ENCODE measurements around the gene RYR1.
"Not testable (repeated sequence)": the region's sequence is repeated elsewhere in the genome, so short reads cannot be mapped to it uniquely, and the experiment has no call there.

The RYR1 gene

DNA sequence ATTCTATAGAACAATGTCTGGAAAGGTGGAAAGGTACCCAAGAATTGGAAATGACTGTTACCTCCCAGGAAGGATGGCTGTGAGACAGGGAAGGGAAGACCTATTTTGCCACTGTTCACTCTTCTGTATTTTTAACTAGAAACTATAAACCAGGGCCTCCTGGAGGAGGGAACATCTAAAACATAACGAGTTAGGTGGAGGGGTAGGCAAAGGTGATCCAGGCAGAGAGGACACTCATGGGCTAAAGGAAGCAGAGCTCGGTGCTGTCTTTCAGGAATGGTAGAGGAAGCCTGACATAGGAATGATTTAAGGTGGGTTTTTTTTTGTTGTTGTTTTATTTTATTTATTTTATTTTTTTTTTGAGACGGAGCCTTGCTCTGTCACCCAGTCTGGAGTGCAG is 191.3 kb downstream of the RYR1 start:
- Histone ChIP-seq H3K4me1 (ENCODE audit: low read length) (peaks cover 5% of the 10 kb centered on the region), H3K36me3 (replicated peaks; ENCODE audit: insufficient read depth, low read length) (peaks cover 14% of the 10 kb centered on the region), H3K79me2 (ENCODE audit: low read length) (peaks cover 36% of the 10 kb centered on the region), H3K4me3 (ENCODE audit: low read length) (no peak overlapping the region), H3K9me2 (replicated peaks; ENCODE audit: insufficient read depth, low read length) (no peaks in the 10 kb centered on the region), H4K20me1 (ENCODE audit: insufficient read depth, low read length) (no peaks in the 10 kb centered on the region; the same call in 1 of the 2 replicates), H3K9ac (ENCODE audit: low read length) (no peak overlapping the region), H3K9me3 (replicated peaks; ENCODE audit: insufficient read depth, low read length) (no peaks in the 10 kb centered on the region), H3K4me2 (ENCODE audit: low read depth, low read length) (no peak overlapping the region), H3K27ac (ENCODE audit: low read length) (no peak overlapping the region), H3F3A (ENCODE audit: insufficient read depth, low read length) (no peaks in the 10 kb centered on the region), H3K27me3 (replicated peaks; ENCODE audit: insufficient read depth, low read length) (no peaks in the 10 kb centered on the region), H2AFZ (ENCODE audit: low read length) (no peak overlapping the region)
- DNase-seq = no peak
- no peak for TF ChIP-seq EZH2 (optimal IDR thresholded peaks at IDR 0.05; ENCODE audit: low read depth, low read length)
- no peak for TF ChIP-seq EZH2phosphoT487 (IDR thresholded peaks at IDR 0.05; ENCODE audit: low read length)
- TF ChIP-seq CTCF (IDR thresholded peaks at IDR 0.05; ENCODE audit: low read length) = no peak

GRCh38 chr19:38626401-38626800 is 192.9 kb downstream of the RYR1 start:
- Histone ChIP-seq H3K79me2 (ENCODE audit: low read length) (peaks cover 20% of the 10 kb centered on the region), H3K36me3 (replicated peaks; ENCODE audit: insufficient read depth, low read length) (peaks cover 11% of the 10 kb centered on the region), H3K9me3 (replicated peaks; ENCODE audit: insufficient read depth, low read length) (no peaks in the 10 kb centered on the region), H3K4me1 (ENCODE audit: low read length) (no peaks in the 10 kb centered on the region), H3K4me2 (ENCODE audit: low read depth, low read length) (no peak overlapping the region), H2AFZ (ENCODE audit: low read length) (no peak overlapping the region), H3K27ac (ENCODE audit: low read length) (no peak overlapping the region), H3K9me2 (replicated peaks; ENCODE audit: insufficient read depth, low read length) (no peaks in the 10 kb centered on the region), H3K27me3 (replicated peaks; ENCODE audit: insufficient read depth, low read length) (no peaks in the 10 kb centered on the region), H3F3A (ENCODE audit: insufficient read depth, low read length) (no peaks in the 10 kb centered on the region), H3K9ac (ENCODE audit: low read length) (no peak overlapping the region), H3K4me3 (ENCODE audit: low read length) (no peak overlapping the region), H4K20me1 (ENCODE audit: insufficient read depth, low read length) (no peaks in the 10 kb centered on the region; the same call in 1 of the 2 replicates)
- no peak for DNase-seq
- TF ChIP-seq EZH2phosphoT487 (IDR thresholded peaks at IDR 0.05; ENCODE audit: low read length) (no peak), CTCF (IDR thresholded peaks at IDR 0.05; ENCODE audit: low read length) (no peak), EZH2 (optimal IDR thresholded peaks at IDR 0.05; ENCODE audit: low read depth, low read length) (no peak)

GRCh38 chr19:38629568-38629967 is 196.1 kb downstream of the RYR1 start:
- no peaks in the 10 kb centered on the region for H3K4me1 ChIP-seq (ENCODE audit: low read length)
- H3K79me2 ChIP-seq (ENCODE audit: low read length) = 0 out of 2 replicates have a peak, but pooled peaks cover 3% of the 10 kb centered on the region
- no peak overlapping the region for H3K9ac ChIP-seq (ENCODE audit: low read length)
- no peaks in the 10 kb centered on the region; the same call in 1 of the 2 replicates for H3K36me3 ChIP-seq (replicated peaks; ENCODE audit: insufficient read depth, low read length)
- DNase-seq = no peak
- no peaks in the 10 kb centered on the region for H3K27me3 ChIP-seq (replicated peaks; ENCODE audit: insufficient read depth, low read length)
- no peak overlapping the region for H2AFZ ChIP-seq (ENCODE audit: low read length)
- no peak overlapping the region for H3K4me3 ChIP-seq (ENCODE audit: low read length)
- TF ChIP-seq EZH2phosphoT487 (IDR thresholded peaks at IDR 0.05; ENCODE audit: low read length) = no peak
- TF ChIP-seq CTCF (IDR thresholded peaks at IDR 0.05; ENCODE audit: low read length) = no peak
- no peak for TF ChIP-seq EZH2 (optimal IDR thresholded peaks at IDR 0.05; ENCODE audit: low read depth, low read length)
- no peaks in the 10 kb centered on the region for H3K9me3 ChIP-seq (replicated peaks; ENCODE audit: insufficient read depth, low read length)
- H3K9me2 ChIP-seq (replicated peaks; ENCODE audit: insufficient read depth, low read length) = no peaks in the 10 kb centered on the region
- no peaks in the 10 kb centered on the region for H4K20me1 ChIP-seq (ENCODE audit: insufficient read depth, low read length)
- H3K27ac ChIP-seq (ENCODE audit: low read length) = no peak overlapping the region
- H3F3A ChIP-seq (ENCODE audit: insufficient read depth, low read length) = no peaks in the 10 kb centered on the region
- no peak overlapping the region for H3K4me2 ChIP-seq (ENCODE audit: low read depth, low read length)

DNA sequence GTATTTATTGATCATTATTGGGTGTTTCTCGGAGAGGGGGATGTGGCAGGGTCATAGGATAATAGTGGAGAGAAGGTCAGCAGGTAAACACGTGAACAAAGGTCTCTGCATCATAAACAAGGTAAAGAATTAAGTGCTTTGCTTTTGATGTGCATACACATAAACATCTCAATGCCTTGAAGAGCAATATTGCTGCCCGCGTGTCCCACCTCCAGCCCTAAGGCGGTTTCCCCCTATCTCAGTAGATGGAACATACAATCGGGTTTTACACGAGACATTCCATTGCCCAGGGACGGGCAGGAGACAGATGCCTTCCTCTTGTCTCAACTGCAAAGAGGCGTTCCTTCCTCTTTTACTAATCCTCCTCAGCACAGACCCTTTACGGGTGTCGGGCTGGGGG is 197.8 kb downstream of the RYR1 start:
- H4K20me1 ChIP-seq (ENCODE audit: insufficient read depth, low read length); H3K36me3 ChIP-seq (replicated peaks; ENCODE audit: insufficient read depth, low read length); H3K27ac ChIP-seq (ENCODE audit: low read length); H3K4me3 ChIP-seq (ENCODE audit: low read length); H3K9me2 ChIP-seq (replicated peaks; ENCODE audit: insufficient read depth, low read length); H3K9me3 ChIP-seq (replicated peaks; ENCODE audit: insufficient read depth, low read length); H3K27me3 ChIP-seq (replicated peaks; ENCODE audit: insufficient read depth, low read length); H2AFZ ChIP-seq (ENCODE audit: low read length); H3K9ac ChIP-seq (ENCODE audit: low read length); H3K79me2 ChIP-seq (ENCODE audit: low read length); H3F3A ChIP-seq (ENCODE audit: insufficient read depth, low read length); H3K4me2 ChIP-seq (ENCODE audit: low read depth, low read length); DNase-seq; H3K4me1 ChIP-seq (ENCODE audit: low read length): not testable (repeated sequence)

DNA sequence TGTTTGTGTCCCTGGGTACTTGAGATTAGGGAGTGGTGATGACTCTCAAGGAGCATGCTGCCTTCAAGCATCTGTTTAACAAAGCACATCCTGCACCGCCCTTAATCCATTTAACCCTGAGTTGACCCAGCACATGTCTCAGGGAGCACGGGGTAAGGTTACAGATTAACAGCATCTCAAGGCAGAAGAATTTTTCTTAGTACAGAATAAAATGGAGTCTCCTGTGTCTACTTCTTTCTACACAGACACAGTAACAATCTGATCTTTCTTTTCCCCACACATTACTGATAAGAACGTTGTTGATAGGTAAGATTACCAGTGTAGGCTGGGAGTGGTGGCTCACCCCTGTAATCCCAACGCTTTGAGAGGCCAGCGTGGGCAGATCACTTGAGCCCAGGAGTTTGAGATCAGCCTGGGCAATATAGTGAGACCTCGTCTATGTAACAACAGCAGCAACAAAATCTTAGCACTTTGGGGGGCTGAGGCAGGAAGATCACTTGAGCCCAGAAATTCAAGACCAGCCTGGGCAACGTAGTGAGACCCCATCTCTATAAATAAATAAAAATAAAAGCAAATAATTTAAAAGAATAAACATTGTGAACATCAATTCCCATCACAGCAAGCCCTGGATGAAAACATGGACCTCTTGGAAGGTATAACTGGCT is 198.5 kb downstream of the RYR1 start:
- not testable (repeated sequence) for H3K27me3 ChIP-seq (replicated peaks; ENCODE audit: insufficient read depth, low read length); H3K4me1 ChIP-seq (ENCODE audit: low read length); H3K4me3 ChIP-seq (ENCODE audit: low read length); H3K4me2 ChIP-seq (ENCODE audit: low read depth, low read length); DNase-seq; H3K9me2 ChIP-seq (replicated peaks; ENCODE audit: insufficient read depth, low read length); H2AFZ ChIP-seq (ENCODE audit: low read length); H4K20me1 ChIP-seq (ENCODE audit: insufficient read depth, low read length); H3F3A ChIP-seq (ENCODE audit: insufficient read depth, low read length); H3K9ac ChIP-seq (ENCODE audit: low read length); H3K79me2 ChIP-seq (ENCODE audit: low read length); H3K36me3 ChIP-seq (replicated peaks; ENCODE audit: insufficient read depth, low read length); H3K9me3 ChIP-seq (replicated peaks; ENCODE audit: insufficient read depth, low read length); H3K27ac ChIP-seq (ENCODE audit: low read length)

All from MM.1S (cell line).